ENCODE data around the gene MYBPH. TPM values are rescaled to one million over a fixed set of nuclear protein-coding genes. Genes with fewer than 3 reads are reported as not detected.
A peak's percentile ranks its signal among the peaks of the same experiment; 100 is the strongest.

Gene MYBPH
- total RNA-seq, 2 donors from 2014 or later = not detected

- H3K9me3 ChIP-seq = no peaks in the 10 kb centered on the region
- H3K27me3 ChIP-seq = no peaks in the 10 kb centered on the region
- no peaks in the 10 kb centered on the region for H3K4me1 ChIP-seq
- H3K4me3 ChIP-seq = no peak overlapping the region
- no peak overlapping the region for H3K27ac ChIP-seq
- peak; percentile 17 for TF ChIP-seq CTCF (IDR thresholded peaks at IDR 0.05)
- H3K9ac ChIP-seq (ENCODE audit: low read depth in 2 of 2, low read length in 2 of 2) = no peak overlapping the region
- intact Hi-C loops (cut with DNase I) = no loop called here
- DNase-seq = peak; percentile 42
- H3K36me3 ChIP-seq = no peaks in the 10 kb centered on the region
Observed at GRCh38 chr1:203148127-203148526, 27.5 kb downstream of the MYBPH start.

GRCh38 chr1:203147376-203147775 lies 28.2 kb downstream of the MYBPH start:
- Histone ChIP-seq H3K36me3 (no peaks in the 10 kb centered on the region), H3K27me3 (no peaks in the 10 kb centered on the region), H3K4me1 (no peaks in the 10 kb centered on the region), H3K4me3 (no peak overlapping the region), H3K27ac (no peak overlapping the region), H3K9me3 (no peaks in the 10 kb centered on the region), H3K9ac (ENCODE audit: low read depth in 2 of 2, low read length in 2 of 2) (no peak overlapping the region)
- intact Hi-C loops (cut with DNase I) = no loop called here
- no peak for DNase-seq
- TF ChIP-seq CTCF (IDR thresholded peaks at IDR 0.05) = no peak

- Histone ChIP-seq H3K4me3 (no peak overlapping the region), H3K27me3 (no peaks in the 10 kb centered on the region), H3K36me3 (no peaks in the 10 kb centered on the region), H3K9me3 (no peaks in the 10 kb centered on the region), H3K9ac (ENCODE audit: low read depth in 2 of 2, low read length in 2 of 2) (no peak overlapping the region), H3K4me1 (no peaks in the 10 kb centered on the region), H3K27ac (no peak overlapping the region)
- no peak for DNase-seq
- intact Hi-C loops (cut with DNase I) = no loop called here
- TF ChIP-seq CTCF (IDR thresholded peaks at IDR 0.05) = no peak
Observed at GRCh38 chr1:203146537-203146936, 29.1 kb downstream of the MYBPH start.

GRCh38 chr1:203146042-203146369 lies 29.6 kb downstream of the MYBPH start:
- Histone ChIP-seq H3K4me3 (no peak overlapping the region), H3K36me3 (no peaks in the 10 kb centered on the region), H3K27ac (no peak overlapping the region), H3K9me3 (no peaks in the 10 kb centered on the region), H3K4me1 (no peaks in the 10 kb centered on the region), H3K27me3 (no peaks in the 10 kb centered on the region), H3K9ac (ENCODE audit: low read depth in 2 of 2, low read length in 2 of 2) (no peak overlapping the region)
- DNase-seq = no peak
- intact Hi-C loops (cut with DNase I) = no loop called here
- no peak for TF ChIP-seq CTCF (IDR thresholded peaks at IDR 0.05)

GRCh38 chr1:203145321-203146041 lies 30.1 kb downstream of the MYBPH start:
- intact Hi-C loops (cut with DNase I) = no loop called here
- H3K4me1 ChIP-seq = no peaks in the 10 kb centered on the region
- no peak for DNase-seq

More at GRCh38 chr1:203145321-203146041, 30.1 kb downstream of the MYBPH start:
- no peaks in the 10 kb centered on the region for H3K9me3 ChIP-seq
- TF ChIP-seq CTCF (IDR thresholded peaks at IDR 0.05) = no peak
- no peak overlapping the region for H3K4me3 ChIP-seq
- H3K9ac ChIP-seq (ENCODE audit: low read depth in 2 of 2, low read length in 2 of 2) = no peak overlapping the region
- H3K27me3 ChIP-seq = no peaks in the 10 kb centered on the region
- no peaks in the 10 kb centered on the region for H3K36me3 ChIP-seq
- no peak overlapping the region for H3K27ac ChIP-seq
